ENCODE measurements around the gene SPRN. TPM values are rescaled to one million over a fixed set of nuclear protein-coding genes. Genes with fewer than 3 reads are reported as not detected.
A peak's percentile ranks its signal among the peaks of the same experiment; 100 is the strongest.
"Not testable (repeated sequence)": the region's sequence is repeated elsewhere in the genome, so short reads cannot be mapped to it uniquely, and the experiment has no call there.

SPRN gene
- total and polyA plus RNA-seq, 8 donors: 0.18 to 5.2 TPM; not detected in 6

- intact Hi-C loops (cut with DNase I; ENCODE audit: low total_unique reads): no loop called here
- no peak for DNase-seq
- Histone ChIP-seq H3K27ac (peak overlapping the region in 3 of 5 donors; percentile 89 to 93 (median 90)), H3K4me3 (peak overlapping the region in 2 of 4 donors; percentile 86 to 97), H3K9me3 (no peaks in the 10 kb centered on the region), H3K4me1 (peaks cover 25 to 50% (median 46%) of the 10 kb centered on the region in 4 donors), H3K36me3 (peaks cover 0 to 11% (median 9%) of the 10 kb centered on the region in 4 donors), H3K27me3 (no peaks in the 10 kb centered on the region)
- WGBS, 5 donors: 93 to 94% (median 93%) methylated on average over 18 to 30 of the region's 30 CpGs
- no peak for TF ChIP-seq CTCF (IDR thresholded peaks at IDR 0.05)
- no peak for TF ChIP-seq POLR2AphosphoS5 (IDR thresholded peaks at IDR 0.05)
- TF ChIP-seq EP300 (IDR thresholded peaks at IDR 0.05): no peak
- no peak for TF ChIP-seq POLR2A (IDR thresholded peaks at IDR 0.05)
Observed at GRCh38 chr10:133377025-133377817, 47.2 kb downstream of the SPRN start.

GRCh38 chr10:133376183-133376582 lies 48.2 kb downstream of the SPRN start:
- H3K27ac ChIP-seq; H3K9me3 ChIP-seq; H3K27me3 ChIP-seq; H3K36me3 ChIP-seq; intact Hi-C loops (cut with DNase I; ENCODE audit: low total_unique reads); DNase-seq; H3K4me3 ChIP-seq: not testable (repeated sequence)
- 92 to 95% (median 92%) methylated on average over 5 of the region's 5 CpGs for WGBS, 5 donors
- H3K4me1 ChIP-seq: peaks cover 31 to 57% (median 51%) of the 10 kb centered on the region in 4 donors

DNA sequence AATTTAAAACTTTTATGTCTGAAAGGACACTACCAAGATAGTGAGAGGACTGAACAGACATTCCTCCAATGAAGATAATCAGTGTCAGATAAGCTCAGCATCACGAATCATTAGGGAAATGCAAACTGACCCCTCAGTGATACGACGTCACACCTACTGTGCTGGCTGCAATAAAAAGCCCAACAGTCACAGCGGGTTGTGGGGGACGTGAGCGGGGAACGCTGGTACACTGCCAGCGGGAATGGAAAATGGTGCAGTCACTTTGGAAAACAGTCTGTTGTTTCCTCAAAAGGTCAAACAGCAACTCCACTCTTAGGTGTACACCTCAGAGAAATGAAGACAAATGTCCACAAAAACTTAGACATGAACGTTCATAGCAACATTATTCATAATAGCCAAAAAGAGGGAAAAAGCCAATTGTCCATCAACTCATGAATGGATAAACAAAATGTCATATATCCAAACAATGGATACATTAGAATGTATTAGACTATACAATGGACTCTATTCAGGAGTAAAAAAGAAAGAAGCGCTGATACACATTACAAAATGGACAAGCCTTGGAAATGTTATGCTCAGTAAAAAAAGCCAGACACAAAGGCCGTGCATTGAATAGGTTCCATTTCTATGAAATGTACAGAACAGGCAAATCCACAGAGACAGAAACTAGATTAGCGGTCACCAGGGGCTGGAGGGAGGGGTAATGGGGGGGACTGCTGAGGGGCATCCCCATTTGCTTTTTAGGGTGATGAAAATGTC lies 48.9 kb downstream of the SPRN start:
- Histone ChIP-seq H3K27ac (no peak overlapping the region), H3K4me1 (peaks cover 31 to 54% (median 49%) of the 10 kb centered on the region in 4 donors), H3K27me3 (no peaks in the 10 kb centered on the region), H3K4me3 (no peak overlapping the region), H3K9me3 (no peaks in the 10 kb centered on the region), H3K36me3 (peaks cover 3 to 13% (median 9%) of the 10 kb centered on the region in 4 donors)
- no peak for DNase-seq
- intact Hi-C loops (cut with DNase I; ENCODE audit: low total_unique reads): no loop called here
- no peak for TF ChIP-seq CTCF (IDR thresholded peaks at IDR 0.05)
- no peak for TF ChIP-seq EP300 (IDR thresholded peaks at IDR 0.05)
- TF ChIP-seq POLR2AphosphoS5 (IDR thresholded peaks at IDR 0.05): no peak
- TF ChIP-seq POLR2A (IDR thresholded peaks at IDR 0.05): no peak
- WGBS, 5 donors: 81 to 90% (median 86%) methylated on average over 12 of the region's 12 CpGs

GRCh38 chr10:133373174-133374090 lies 51.0 kb downstream of the SPRN start, which contains the start of gene ECHS1:
Gene ECHS1, minus strand, starts transcription at chr10:133373354. Its CDS starts 21 bp downstream, at chr10:133373333.
- peak within 1 kb of the TSS; percentile 74 to 96 (median 94) for H3K27ac ChIP-seq
- H3K4me1 ChIP-seq: peaks cover 24 to 43% (median 35%) of the 10 kb centered on the region in 4 donors
- DNase-seq: peak; percentile 97 to 99
- H3K4me3 ChIP-seq: peak within 1 kb of the TSS; percentile 78 to 97 (median 86)
- peaks cover 23 to 34% (median 30%) of the 10 kb centered on the region in 4 donors for H3K36me3 ChIP-seq
- no peaks in the 10 kb centered on the region for H3K9me3 ChIP-seq
- H3K27me3 ChIP-seq: no peaks in the 10 kb centered on the region
- WGBS, 5 donors: 0 to 1% (median 1%) methylated on average over 39 to 88 of the region's 89 CpGs
- TF ChIP-seq EP300 (IDR thresholded peaks at IDR 0.05) (no peak), POLR2AphosphoS5 (IDR thresholded peaks at IDR 0.05) (peak in 2 of 3 donors; percentile 67 to 72), CTCF (IDR thresholded peaks at IDR 0.05) (no peak), POLR2A (IDR thresholded peaks at IDR 0.05) (no peak)
- intact Hi-C loops (cut with DNase I; ENCODE audit: low total_unique reads): no loop called here

Measured in stomach (tissue), 9 donors.